HCT116 (cell line): ENCODE measurements around the gene EGR4. TPM values are rescaled to one million over a fixed set of nuclear protein-coding genes. Genes with fewer than 3 reads are reported as not detected.

Experiments
- ATAC-seq: fragments of 200-7000 bp; cut with Tn5 transposase; 2 replicates; pipeline ENCODE4 v1.9.1; 2020; ENCODE audit warnings: mild to moderate bottlenecking, moderate library complexity
- BruUV-seq: library from RNA; stranded (reverse); fragments of 400-500 nt; replicated peaks from 2 replicates; lab custom pipeline; 2021; lab: Mats Ljungman, UMichigan
- CTCF ChIA-PET: fragments of 300-600 bp; sonication (Branson Sonifier 250); formaldehyde crosslinking; loops from one replicate; lab custom pipeline; 2021; ENCODE audit warnings: antibody characterized with exemption; lab: Charles Lee
- POLR2A ChIA-PET: fragments of 300-600, 350-600 bp; sonication (Branson Sonifier 250); formaldehyde crosslinking; loops from one replicate; lab custom pipeline; 2021; ENCODE audit warnings: antibody characterized with exemption; lab: Charles Lee
- RAD21 ChIA-PET, 2 experiments: fragments of 300-600 bp; sonication (Branson Sonifier 250); formaldehyde crosslinking; loops; one replicate each; lab custom pipeline; 2023; ENCODE audit warnings: low total read pairs in 2 of 2; ENCODE audit not compliant: uncharacterized antibody in 2 of 2, unreplicated experiment in 2 of 2, low non-redundant PET in 1 of 2; lab: Charles Lee
- DNase-seq: peaks from one replicate; pipeline ENCODE4 v3.0.0-alpha.2; 2010; ENCODE audit warnings: low read depth, low spot score
- H2AFZ ChIP-seq: fragments of 200-600 bp; shearing (Covaris generic), sonication (generic); 2 replicates; pipeline ENCODE4 v1.6.1; 2017; ENCODE audit warnings: low read depth, mixed run types, mixed read lengths, antibody characterized with exemption, low read length; ENCODE audit not compliant: poor library complexity, severe bottlenecking
- H3K27ac ChIP-seq: 2 replicates; pipeline ENCODE4 v1.5.1; 2012; ENCODE audit warnings: low read depth, low read length
- H3K27me3 ChIP-seq: fragments of 200-600 bp; sonication (generic); 2 replicates; pipeline ENCODE4 v1.6.1; 2016; ENCODE audit warnings: mixed run types, low read length, mixed read lengths; ENCODE audit not compliant: insufficient read depth
- H3K36me3 ChIP-seq, 2 experiments: fragments of 200-500 bp in 1 of 2; fragments of 200-600 bp in 1 of 2; sonication (Bioruptor generic) in 1 of 2; sonication (generic) in 1 of 2; 2 replicates each; pipeline versions ENCODE4 v1.5.1 to v1.6.1; 2014 to 2016; ENCODE audit warnings: low read length in 2 of 2, inconsistent platforms in 1 of 2, mixed read lengths in 1 of 2, mixed run types in 1 of 2; ENCODE audit not compliant: insufficient read depth in 2 of 2, control insufficient read depth in 1 of 2
- H3K4me1 ChIP-seq, 2 experiments: fragments of 200-600 bp in 1 of 2; sonication (generic) in 1 of 2; 2 replicates each; pipeline versions ENCODE4 v1.5.1 to v1.6.1; 2012 to 2017; ENCODE audit warnings: low read length in 2 of 2, inconsistent platforms in 1 of 2, mild to moderate bottlenecking in 1 of 2, mixed read lengths in 1 of 2, mixed run types in 1 of 2, moderate library complexity in 1 of 2; ENCODE audit not compliant: insufficient read depth in 2 of 2, control insufficient read depth in 1 of 2
- H3K4me2 ChIP-seq: fragments of 200-600 bp; sonication (generic); 2 replicates; pipeline ENCODE4 v1.6.1; 2017; ENCODE audit warnings: mixed run types, low read length, mixed read lengths
- H3K4me3 ChIP-seq, 2 experiments: fragments of 200-600 bp in 1 of 2; sonication (generic) in 1 of 2; replicated peaks in 1 of 2; 2 replicates each; pipeline ENCODE4 v1.5.1; 2011 to 2016; ENCODE audit warnings: low read length in 2 of 2, control low read depth in 1 of 2, low read depth in 1 of 2, mild to moderate bottlenecking in 1 of 2, mixed read lengths in 1 of 2, mixed run types in 1 of 2
- H3K79me2 ChIP-seq: fragments of 200-600 bp; sonication (generic); 2 replicates; pipeline ENCODE4 v1.6.1; 2017; ENCODE audit warnings: mild to moderate bottlenecking, mixed run types, low read length, moderate library complexity, mixed read lengths; ENCODE audit not compliant: insufficient read depth
- H3K9ac ChIP-seq: fragments of 200-600 bp; sonication (generic); 2 replicates; pipeline ENCODE4 v1.6.1; 2016; ENCODE audit warnings: low read length, mixed read lengths
- H3K9me2 ChIP-seq: fragments of 200-600 bp; sonication (generic), shearing (Covaris generic); 2 replicates; pipeline ENCODE4 v1.6.1; 2017; ENCODE audit warnings: mixed run types, mild to moderate bottlenecking, moderate library complexity; ENCODE audit not compliant: insufficient read depth
- H3K9me3 ChIP-seq, 2 experiments: fragments of 200-500 bp in 1 of 2; fragments of 200-600 bp in 1 of 2; sonication (Bioruptor generic) in 1 of 2; sonication (generic) in 1 of 2; 2 replicates each; pipeline ENCODE4 v1.6.1; 2014 to 2017; ENCODE audit warnings: low read length in 2 of 2, mixed read lengths in 2 of 2, inconsistent platforms in 1 of 2, low read depth in 1 of 2, mild to moderate bottlenecking in 1 of 2, mixed run types in 1 of 2, moderate library complexity in 1 of 2; ENCODE audit not compliant: control insufficient read depth in 1 of 2, insufficient read depth in 1 of 2
- H4K20me1 ChIP-seq: fragments of 200-600 bp; sonication (generic), shearing (Covaris generic); 2 replicates; pipeline ENCODE4 v1.6.1; 2017; ENCODE audit warnings: mixed run types, mild to moderate bottlenecking, moderate library complexity; ENCODE audit not compliant: insufficient read depth
- CBX3 ChIP-seq: IDR thresholded peaks from 2 replicates; pipeline ENCODE4 v1.6.1; 2012; ENCODE audit warnings: low read depth
- CEBPB ChIP-seq: IDR thresholded peaks from 2 replicates; pipeline ENCODE4 v1.6.1; 2012; ENCODE audit warnings: low read depth
- EGR1 ChIP-seq: IDR thresholded peaks from 2 replicates; pipeline ENCODE4 v1.6.1; 2012; ENCODE audit warnings: low read depth
- EZH2 ChIP-seq: fragments of 200-600 bp; sonication (generic); IDR thresholded peaks from 2 replicates; pipeline ENCODE4 v1.6.1; 2017; ENCODE audit warnings: antibody characterized with exemption, mixed run types
- EZH2phosphoT487 ChIP-seq: fragments of 200-600 bp; IDR thresholded peaks from 2 replicates; pipeline ENCODE4 v1.6.1; 2018; ENCODE audit warnings: antibody characterized with exemption, borderline replicate concordance
- FOSL1 ChIP-seq: IDR thresholded peaks from 2 replicates; pipeline ENCODE4 v1.6.1; 2012; ENCODE audit warnings: low read depth
- JUND ChIP-seq: IDR thresholded peaks from 2 replicates; pipeline ENCODE4 v1.6.1; 2012
- POLR2A ChIP-seq: IDR thresholded peaks from 2 replicates; pipeline ENCODE4 v1.7.0; 2011; ENCODE audit warnings: borderline replicate concordance; ENCODE audit not compliant: insufficient read depth, insufficient read length; ENCODE audit errors: extremely low read depth
- POLR2AphosphoS5 ChIP-seq: IDR thresholded peaks from 2 replicates; pipeline ENCODE4 v1.6.1; 2011; ENCODE audit warnings: mild to moderate bottlenecking, low read depth, low read length, moderate library complexity
- RAD21 ChIP-seq: IDR thresholded peaks from 2 replicates; pipeline ENCODE4 v1.6.1; 2012; ENCODE audit warnings: low read depth, mild to moderate bottlenecking
- SIN3A ChIP-seq: IDR thresholded peaks from 2 replicates; pipeline ENCODE4 v1.6.1; 2012; ENCODE audit warnings: low read depth
- SP1 ChIP-seq: IDR thresholded peaks from 2 replicates; pipeline ENCODE4 v1.6.1; 2012; ENCODE audit warnings: low read depth
- SRF ChIP-seq: IDR thresholded peaks from 2 replicates; pipeline ENCODE4 v1.6.1; 2012; ENCODE audit warnings: low read depth
- ZFX ChIP-seq: fragments of 450-650 bp; IDR thresholded peaks from 2 replicates; pipeline ENCODE4 v1.6.1; 2017
- intact Hi-C: fragments of 100-400 bp; cut with micrococcal nuclease; formaldehyde crosslinking; loops from 2 replicates; pipeline ENCODE4 v1.10.0; 2022
- total RNA-seq: library from RNA; stranded (reverse); gene quantifications from one replicate; pipeline ENCODE4 v1.2.1, GENCODE V29; 2021; ENCODE audit not compliant: unreplicated experiment
- TF ChIP-seq, protein P1 (sequence below): IDR thresholded peaks from 2 replicates; pipeline ENCODE4 v1.6.1; 2011; ENCODE audit warnings: mild to moderate bottlenecking, low read length, moderate library complexity; ENCODE audit not compliant: insufficient replicate concordance; ENCODE audit errors: extremely low read depth
- TF ChIP-seq, protein P2 (sequence below), 3 experiments: fragments of 200-600 bp in 1 of 3; sonication (generic) in 1 of 3; IDR thresholded peaks in 2 of 3; conservative IDR thresholded peaks in 1 of 3; 2 replicates each; pipeline ENCODE4 v1.5.1; 2012 to 2017; ENCODE audit warnings: low read depth in 2 of 3, low read length in 2 of 3, antibody characterized with exemption in 1 of 3, borderline replicate concordance in 1 of 3, control low read depth in 1 of 3, mild to moderate bottlenecking in 1 of 3, mixed read lengths in 1 of 3, mixed run types in 1 of 3, moderate library complexity in 1 of 3; ENCODE audit not compliant: insufficient read depth in 1 of 3
- TF ChIP-seq, protein P3 (sequence below): IDR thresholded peaks from 2 replicates; pipeline ENCODE4 v1.6.1; 2012
- TF ChIP-seq, protein P4 (sequence below): IDR thresholded peaks from 2 replicates; pipeline ENCODE4 v1.6.1; 2012

EGR4 gene
- total RNA-seq, 1 experiment from 2014 or later = 0.37 TPM

DNA sequence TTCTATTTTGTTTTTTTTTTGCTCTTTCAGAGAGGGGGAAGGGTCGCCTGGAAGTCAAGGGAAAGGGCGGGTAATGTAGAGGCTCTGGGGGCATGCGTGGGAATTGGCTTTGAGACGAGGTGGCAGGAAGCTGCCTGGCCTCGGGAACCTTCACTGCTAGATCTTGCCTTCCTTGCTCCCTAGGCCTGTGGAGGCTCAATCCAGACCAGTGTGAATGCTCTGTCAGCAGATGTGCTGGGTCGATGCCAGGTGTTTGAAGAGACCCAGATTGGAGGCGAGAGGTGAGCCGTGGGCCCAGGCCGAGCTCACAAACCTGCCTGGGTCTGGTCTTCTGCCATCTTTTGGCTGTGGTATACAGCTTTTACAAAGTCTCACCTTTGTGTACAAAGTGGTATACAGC lies 43.7 kb downstream of the EGR4 start:
- H3K4me3 ChIP-seq = no peak overlapping the region
- intact Hi-C loops = no loop called here
- RAD21 ChIA-PET = no interaction called here
- BruUV-seq = no TSS peak
- CTCF ChIA-PET = no interaction called here
- DNase-seq (no peak), ATAC-seq (no peak)
- no peaks in the 10 kb centered on the region for H3K9me2 ChIP-seq
- no peak for TF ChIP-seq EGR1
- no peak for TF ChIP-seq POLR2A
- TF ChIP-seq JUND = no peak
- TF ChIP-seq SRF = no peak
- no peak for TF ChIP-seq RAD21
- TF ChIP-seq SIN3A = no peak
- H3K36me3 ChIP-seq = peaks cover 74 to 79% of the 10 kb centered on the region in 2 experiments
- H3K27me3 ChIP-seq = no peaks in the 10 kb centered on the region
- H3K9me3 ChIP-seq = no peaks in the 10 kb centered on the region
- H3K4me1 ChIP-seq = no peaks in the 10 kb centered on the region
- no peak overlapping the region for H2AFZ ChIP-seq
- POLR2A ChIA-PET = no interaction called here
- H3K4me2 ChIP-seq = no peak overlapping the region
- H3K9ac ChIP-seq = no peak overlapping the region
- peaks cover 49% of the 10 kb centered on the region for H3K79me2 ChIP-seq
- H4K20me1 ChIP-seq = peaks cover 15% of the 10 kb centered on the region; the same call in 1 of the 2 replicates
- no peak overlapping the region for H3K27ac ChIP-seq

DNA sequence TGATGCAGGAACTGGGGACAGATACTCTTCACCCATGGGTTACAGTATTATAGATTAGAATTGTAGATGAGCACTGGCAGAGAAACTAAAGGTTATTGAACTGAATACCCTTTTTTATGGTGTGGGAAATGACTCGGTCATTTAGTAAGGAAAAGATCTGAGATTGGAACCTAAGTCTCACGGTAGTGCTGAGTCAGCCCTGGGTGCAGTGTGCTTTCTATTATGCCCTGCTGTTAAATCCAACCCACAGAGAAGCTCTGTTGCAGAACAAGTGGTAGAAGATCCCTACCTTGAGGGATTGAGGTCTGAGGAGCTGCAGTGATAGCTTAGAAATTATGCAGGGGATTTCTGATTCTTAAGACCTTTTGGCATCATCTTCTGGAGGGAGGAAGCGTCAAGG lies 46.5 kb downstream of the EGR4 start:
- ChIA-PET RAD21 (no interaction called here), POLR2A (interaction anchor here (0.6 to 1.4 kb wide), 2 partner anchors 13 to 14 kb away, joined by 3 to 4 read pairs; partner anchors contain the start of genes CCT7 and PRADC1), CTCF (no interaction called here)
- H3K36me3 ChIP-seq = peaks cover 80 to 88% of the 10 kb centered on the region in 2 experiments
- no peak overlapping the region for H3K9ac ChIP-seq
- no peaks in the 10 kb centered on the region for H3K9me3 ChIP-seq
- BruUV-seq = no TSS peak
- no peaks in the 10 kb centered on the region for H3K9me2 ChIP-seq
- H2AFZ ChIP-seq = no peak overlapping the region
- ATAC-seq (no peak), DNase-seq (no peak)
- peaks cover 32% of the 10 kb centered on the region; the same call in 1 of the 2 replicates for H4K20me1 ChIP-seq
- no peaks in the 10 kb centered on the region for H3K27me3 ChIP-seq
- H3K79me2 ChIP-seq = peaks cover 77% of the 10 kb centered on the region
- no peak overlapping the region for H3K4me3 ChIP-seq
- intact Hi-C loops = no loop called here
- H3K4me2 ChIP-seq = no peak overlapping the region
- no peak overlapping the region for H3K27ac ChIP-seq
- no peaks in the 10 kb centered on the region for H3K4me1 ChIP-seq
- TF ChIP-seq, protein P1, sequence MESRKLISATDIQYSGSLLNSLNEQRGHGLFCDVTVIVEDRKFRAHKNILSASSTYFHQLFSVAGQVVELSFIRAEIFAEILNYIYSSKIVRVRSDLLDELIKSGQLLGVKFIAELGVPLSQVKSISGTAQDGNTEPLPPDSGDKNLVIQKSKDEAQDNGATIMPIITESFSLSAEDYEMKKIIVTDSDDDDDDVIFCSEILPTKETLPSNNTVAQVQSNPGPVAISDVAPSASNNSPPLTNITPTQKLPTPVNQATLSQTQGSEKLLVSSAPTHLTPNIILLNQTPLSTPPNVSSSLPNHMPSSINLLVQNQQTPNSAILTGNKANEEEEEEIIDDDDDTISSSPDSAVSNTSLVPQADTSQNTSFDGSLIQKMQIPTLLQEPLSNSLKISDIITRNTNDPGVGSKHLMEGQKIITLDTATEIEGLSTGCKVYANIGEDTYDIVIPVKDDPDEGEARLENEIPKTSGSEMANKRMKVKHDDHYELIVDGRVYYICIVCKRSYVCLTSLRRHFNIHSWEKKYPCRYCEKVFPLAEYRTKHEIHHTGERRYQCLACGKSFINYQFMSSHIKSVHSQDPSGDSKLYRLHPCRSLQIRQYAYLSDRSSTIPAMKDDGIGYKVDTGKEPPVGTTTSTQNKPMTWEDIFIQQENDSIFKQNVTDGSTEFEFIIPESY = no peak
- TF ChIP-seq EZH2phosphoT487 = no peak
- TF ChIP-seq, protein P2, sequence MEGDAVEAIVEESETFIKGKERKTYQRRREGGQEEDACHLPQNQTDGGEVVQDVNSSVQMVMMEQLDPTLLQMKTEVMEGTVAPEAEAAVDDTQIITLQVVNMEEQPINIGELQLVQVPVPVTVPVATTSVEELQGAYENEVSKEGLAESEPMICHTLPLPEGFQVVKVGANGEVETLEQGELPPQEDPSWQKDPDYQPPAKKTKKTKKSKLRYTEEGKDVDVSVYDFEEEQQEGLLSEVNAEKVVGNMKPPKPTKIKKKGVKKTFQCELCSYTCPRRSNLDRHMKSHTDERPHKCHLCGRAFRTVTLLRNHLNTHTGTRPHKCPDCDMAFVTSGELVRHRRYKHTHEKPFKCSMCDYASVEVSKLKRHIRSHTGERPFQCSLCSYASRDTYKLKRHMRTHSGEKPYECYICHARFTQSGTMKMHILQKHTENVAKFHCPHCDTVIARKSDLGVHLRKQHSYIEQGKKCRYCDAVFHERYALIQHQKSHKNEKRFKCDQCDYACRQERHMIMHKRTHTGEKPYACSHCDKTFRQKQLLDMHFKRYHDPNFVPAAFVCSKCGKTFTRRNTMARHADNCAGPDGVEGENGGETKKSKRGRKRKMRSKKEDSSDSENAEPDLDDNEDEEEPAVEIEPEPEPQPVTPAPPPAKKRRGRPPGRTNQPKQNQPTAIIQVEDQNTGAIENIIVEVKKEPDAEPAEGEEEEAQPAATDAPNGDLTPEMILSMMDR (IDR thresholded peaks at IDR 0.05 in 2 of 3, conservative IDR thresholded peaks at IDR 0.05 in 1 of 3; ENCODE audit: borderline replicate concordance in 1 of 3, insufficient read depth in 1 of 3, low read depth in 2 of 3, low read length in 2 of 3) = no peak
- no peak for TF ChIP-seq POLR2AphosphoS5
- TF ChIP-seq ZFX = no peak
- no peak for TF ChIP-seq SP1
- TF ChIP-seq EZH2 = no peak
- no peak for TF ChIP-seq SRF
- TF ChIP-seq, protein P3, sequence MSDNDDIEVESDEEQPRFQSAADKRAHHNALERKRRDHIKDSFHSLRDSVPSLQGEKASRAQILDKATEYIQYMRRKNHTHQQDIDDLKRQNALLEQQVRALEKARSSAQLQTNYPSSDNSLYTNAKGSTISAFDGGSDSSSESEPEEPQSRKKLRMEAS = no peak
- TF ChIP-seq, protein P4, sequence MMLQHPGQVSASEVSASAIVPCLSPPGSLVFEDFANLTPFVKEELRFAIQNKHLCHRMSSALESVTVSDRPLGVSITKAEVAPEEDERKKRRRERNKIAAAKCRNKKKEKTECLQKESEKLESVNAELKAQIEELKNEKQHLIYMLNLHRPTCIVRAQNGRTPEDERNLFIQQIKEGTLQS = no peak
- no peak for TF ChIP-seq CEBPB
- no peak for TF ChIP-seq POLR2A
- TF ChIP-seq EGR1 = no peak
- no peak for TF ChIP-seq CBX3
- no peak for TF ChIP-seq FOSL1
- TF ChIP-seq SIN3A = no peak
